WTC11 (cell line): Measurements from ENCODE around the gene NKX6-2. TPM values are rescaled to one million over a fixed set of nuclear protein-coding genes. Genes with fewer than 3 reads are reported as not detected.
A peak's percentile ranks its signal among the peaks of the same experiment; 100 is the strongest.

Experiments used
- ATAC-seq: fragments of 200-7000 bp; cut with Tn5 transposase; 2 replicates; pipeline ENCODE4 v1.10.0; 2021; ENCODE audit warnings: mild to moderate bottlenecking, moderate library complexity
- CTCF ChIA-PET: fragments of 300-600 bp; sonication (Branson Sonifier 250); formaldehyde crosslinking; loops from one replicate; lab custom pipeline; 2021; ENCODE audit warnings: antibody characterized with exemption; lab: Charles Lee
- POLR2A ChIA-PET: fragments of 350-600 bp; sonication (Branson Sonifier 250); formaldehyde crosslinking; loops from one replicate; lab custom pipeline; 2021; ENCODE audit warnings: antibody characterized with exemption; lab: Charles Lee
- DNase-seq: peaks from one replicate; pipeline ENCODE4 v3.0.0; 2021; ENCODE audit warnings: low spot score
- H3K27ac Mint-ChIP-seq: 2 replicates; pipeline ENCODE4 v1.8.0; 2021; ENCODE audit warnings: mixed read lengths
- H3K27me3 Mint-ChIP-seq: 2 replicates; pipeline ENCODE4 v1.8.0; 2021; ENCODE audit warnings: low read depth, mild to moderate bottlenecking, moderate library complexity, mixed read lengths
- H3K36me3 Mint-ChIP-seq: 2 replicates; pipeline ENCODE4 v1.8.0; 2021; ENCODE audit warnings: mixed read lengths
- H3K4me1 Mint-ChIP-seq: 2 replicates; pipeline ENCODE4 v1.8.0; 2022; ENCODE audit warnings: mixed read lengths
- H3K4me3 Mint-ChIP-seq: 2 replicates; pipeline ENCODE4 v1.8.0; 2021; ENCODE audit warnings: mild to moderate bottlenecking, moderate library complexity, mixed read lengths
- H3K9me3 Mint-ChIP-seq: 2 replicates; pipeline ENCODE4 v1.8.0; 2021; ENCODE audit warnings: mixed read lengths
- CREM ChIP-seq: sonication (generic); formaldehyde crosslinking; IDR thresholded peaks from 2 replicates; pipeline ENCODE4 v1.8.1; 2022; ENCODE audit warnings: mild to moderate bottlenecking, missing genetic modification reagents, moderate library complexity
- EMX1 ChIP-seq: fragments of 250-450 bp; sonication (Bioruptor Pico); IDR thresholded peaks from 2 replicates; pipeline ENCODE4 v1.8.0; 2021; ENCODE audit warnings: mild to moderate bottlenecking
- FOXK1 ChIP-seq: sonication (generic); formaldehyde crosslinking; IDR thresholded peaks from 2 replicates; pipeline ENCODE4 v1.8.0; 2022; ENCODE audit warnings: mild to moderate bottlenecking, moderate library complexity, missing genetic modification reagents
- FOXP1 ChIP-seq: sonication (generic); formaldehyde crosslinking; IDR thresholded peaks from 2 replicates; pipeline ENCODE4 v1.8.0; 2022; ENCODE audit warnings: missing genetic modification reagents, mild to moderate bottlenecking, moderate library complexity, borderline replicate concordance
- GRHL2 ChIP-seq: fragments of 250-450 bp; sonication (Bioruptor Pico); IDR thresholded peaks from 2 replicates; pipeline ENCODE4 v1.8.0; 2022; ENCODE audit warnings: mild to moderate bottlenecking, moderate library complexity; ENCODE audit not compliant: insufficient replicate concordance, severe bottlenecking
- JAZF1 ChIP-seq: fragments of 250-450 bp; sonication (Bioruptor Pico); IDR thresholded peaks from 2 replicates; pipeline ENCODE4 v1.9.0; 2021; ENCODE audit warnings: moderate library complexity, mild to moderate bottlenecking, inconsistent platforms
- KAT7 ChIP-seq: sonication (generic); formaldehyde crosslinking; IDR thresholded peaks from 2 replicates; pipeline ENCODE4 v1.8.1; 2023; ENCODE audit warnings: missing genetic modification reagents, mild to moderate bottlenecking, borderline replicate concordance
- MYBL2 ChIP-seq: sonication (generic); formaldehyde crosslinking; IDR thresholded peaks from 2 replicates; pipeline ENCODE4 v1.8.1; 2023; ENCODE audit warnings: mild to moderate bottlenecking, moderate library complexity, missing genetic modification reagents
- NFYB ChIP-seq: sonication (generic); formaldehyde crosslinking; conservative IDR thresholded peaks from 2 replicates; pipeline ENCODE4 v1.8.0; 2022; ENCODE audit warnings: low read depth, missing genetic modification reagents
- NR3C1 ChIP-seq: sonication (generic); formaldehyde crosslinking; conservative IDR thresholded peaks from 2 replicates; pipeline ENCODE4 v1.8.1; 2023; ENCODE audit warnings: low read depth, mild to moderate bottlenecking, missing genetic modification reagents
- RORB ChIP-seq: fragments of 250-450 bp; sonication (Bioruptor Pico); IDR thresholded peaks from 2 replicates; pipeline ENCODE4 v1.9.0; 2021; ENCODE audit warnings: mild to moderate bottlenecking
- TEAD4 ChIP-seq: sonication (generic); formaldehyde crosslinking; IDR thresholded peaks from 2 replicates; pipeline ENCODE4 v1.8.0; 2022; ENCODE audit warnings: mild to moderate bottlenecking, missing genetic modification reagents
- TP53 ChIP-seq: sonication (generic); formaldehyde crosslinking; IDR thresholded peaks from 2 replicates; pipeline ENCODE4 v1.8.1; 2023; ENCODE audit warnings: mild to moderate bottlenecking, missing genetic modification reagents
- ZNF121 ChIP-seq: sonication (generic); formaldehyde crosslinking; IDR thresholded peaks from 2 replicates; pipeline ENCODE4 v1.8.0; 2023; ENCODE audit warnings: missing genetic modification reagents
- ZNF232 ChIP-seq: sonication (generic); formaldehyde crosslinking; IDR thresholded peaks from 2 replicates; pipeline ENCODE4 v1.8.0; 2022; ENCODE audit warnings: mild to moderate bottlenecking, missing genetic modification reagents
- ZNF423 ChIP-seq: fragments of 250-450 bp; sonication (Bioruptor Pico); IDR thresholded peaks from 2 replicates; pipeline ENCODE4 v2.1.2; 2022; ENCODE audit warnings: mild to moderate bottlenecking, moderate library complexity
- total RNA-seq: library from RNA; stranded (reverse); gene quantifications from 3 replicates; pipeline ENCODE4 v1.2.3, GENCODE V29; 2021
- TF ChIP-seq, protein P1 (sequence below): sonication (generic); formaldehyde crosslinking; IDR thresholded peaks from 2 replicates; pipeline ENCODE4 v1.8.1; 2023; ENCODE audit warnings: mild to moderate bottlenecking, missing genetic modification reagents, moderate library complexity
- TF ChIP-seq, protein P2 (sequence below): sonication (generic); formaldehyde crosslinking; IDR thresholded peaks from 2 replicates; pipeline ENCODE4 v1.8.1; 2023; ENCODE audit warnings: mild to moderate bottlenecking, moderate library complexity, missing genetic modification reagents
- TF ChIP-seq, protein P3 (sequence below): fragments of 200-600 bp; IDR thresholded peaks from 2 replicates; pipeline ENCODE4 v1.8.0; 2022; ENCODE audit warnings: antibody characterized with exemption
- TF ChIP-seq, protein P4 (sequence below): sonication (generic); formaldehyde crosslinking; IDR thresholded peaks from 2 replicates; pipeline ENCODE4 v1.8.0; 2022; ENCODE audit warnings: mild to moderate bottlenecking, missing genetic modification reagents
- TF ChIP-seq, protein P5 (sequence below): sonication (generic); formaldehyde crosslinking; IDR thresholded peaks from 2 replicates; pipeline ENCODE4 v1.8.0; 2023; ENCODE audit warnings: missing genetic modification reagents
- TF ChIP-seq, protein P6 (sequence below): sonication (generic); formaldehyde crosslinking; IDR thresholded peaks from 2 replicates; pipeline ENCODE4 v1.8.1; 2022; ENCODE audit warnings: missing genetic modification reagents, borderline replicate concordance
- TF ChIP-seq, protein P7 (sequence below): sonication (generic); formaldehyde crosslinking; IDR thresholded peaks from 2 replicates; pipeline ENCODE4 v1.8.0; 2022; ENCODE audit warnings: missing genetic modification reagents
- TF ChIP-seq, protein P8 (sequence below): sonication (generic); formaldehyde crosslinking; conservative IDR thresholded peaks from 2 replicates; pipeline ENCODE4 v1.8.1; 2022; ENCODE audit warnings: mild to moderate bottlenecking, missing genetic modification reagents

Gene NKX6-2
- total RNA-seq, 1 experiment from 2014 or later = 0.15 TPM

DNA sequence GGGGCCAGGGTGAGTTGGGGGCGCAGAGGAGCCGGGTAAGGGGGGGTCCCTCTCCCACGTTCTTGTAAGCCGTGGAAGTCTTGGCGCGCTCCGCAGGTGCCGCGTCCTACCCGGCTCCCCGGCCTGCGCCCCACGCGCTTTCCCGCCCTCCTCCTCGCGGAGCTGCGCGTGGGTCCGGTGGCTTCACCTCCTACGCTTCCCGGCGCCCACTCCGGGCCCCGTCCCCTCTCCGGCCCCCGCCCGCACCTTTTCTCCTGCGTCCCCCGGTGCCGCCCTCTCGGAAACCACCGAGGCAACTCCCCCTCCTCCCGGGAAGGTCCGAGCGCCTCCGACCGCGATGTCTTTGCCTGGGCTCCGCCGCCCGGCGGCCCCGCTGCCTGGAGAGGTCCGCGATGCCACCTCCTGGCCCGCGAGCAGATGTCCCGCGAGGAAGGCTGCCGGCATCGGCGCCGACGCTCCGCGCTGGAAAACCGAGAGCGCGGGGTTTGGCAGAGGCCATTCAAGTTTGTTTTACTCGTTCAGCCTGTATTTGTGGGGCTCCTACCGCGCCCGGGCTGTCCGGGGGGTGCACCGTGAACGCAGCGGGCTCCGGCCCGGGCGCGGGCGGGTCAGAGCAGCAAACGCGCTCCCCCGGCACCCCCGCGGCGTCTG, 2.4 kb upstream of the NKX6-2 start:
- TF ChIP-seq ZNF423 = peak; percentile 49; the same call in 1 of the 2 replicates
- TF ChIP-seq, protein P1, sequence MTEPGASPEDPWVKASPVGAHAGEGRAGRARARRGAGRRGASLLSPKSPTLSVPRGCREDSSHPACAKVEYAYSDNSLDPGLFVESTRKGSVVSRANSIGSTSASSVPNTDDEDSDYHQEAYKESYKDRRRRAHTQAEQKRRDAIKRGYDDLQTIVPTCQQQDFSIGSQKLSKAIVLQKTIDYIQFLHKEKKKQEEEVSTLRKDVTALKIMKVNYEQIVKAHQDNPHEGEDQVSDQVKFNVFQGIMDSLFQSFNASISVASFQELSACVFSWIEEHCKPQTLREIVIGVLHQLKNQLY (CRISPR knock-in tag) = no peak
- TF ChIP-seq, protein P2, sequence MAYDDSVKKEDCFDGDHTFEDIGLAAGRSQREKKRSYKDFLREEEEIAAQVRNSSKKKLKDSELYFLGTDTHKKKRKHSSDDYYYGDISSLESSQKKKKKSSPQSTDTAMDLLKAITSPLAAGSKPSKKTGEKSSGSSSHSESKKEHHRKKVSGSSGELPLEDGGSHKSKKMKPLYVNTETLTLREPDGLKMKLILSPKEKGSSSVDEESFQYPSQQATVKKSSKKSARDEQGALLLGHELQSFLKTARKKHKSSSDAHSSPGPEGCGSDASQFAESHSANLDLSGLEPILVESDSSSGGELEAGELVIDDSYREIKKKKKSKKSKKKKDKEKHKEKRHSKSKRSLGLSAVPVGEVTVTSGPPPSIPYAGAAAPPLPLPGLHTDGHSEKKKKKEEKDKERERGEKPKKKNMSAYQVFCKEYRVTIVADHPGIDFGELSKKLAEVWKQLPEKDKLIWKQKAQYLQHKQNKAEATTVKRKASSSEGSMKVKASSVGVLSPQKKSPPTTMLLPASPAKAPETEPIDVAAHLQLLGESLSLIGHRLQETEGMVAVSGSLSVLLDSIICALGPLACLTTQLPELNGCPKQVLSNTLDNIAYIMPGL (CRISPR knock-in tag) = 0 out of 2 replicates have a peak, but pooled peaks have one; percentile 25
- 0 out of 2 replicates have a peak, but pooled peaks have one; percentile 38 for TF ChIP-seq KAT7 (CRISPR knock-in tag)
- TF ChIP-seq ZNF232 (CRISPR knock-in tag) = no peak
- TF ChIP-seq, all 79 proteins: peak for 3
- peaks cover 4% of the 10 kb centered on the region for H3K4me1 Mint-ChIP-seq
- ATAC-seq (peak; percentile 14), DNase-seq (peak; percentile 63)
- peak overlapping the region; percentile 47 for H3K4me3 Mint-ChIP-seq
- no peaks in the 10 kb centered on the region for H3K36me3 Mint-ChIP-seq
- ChIA-PET POLR2A (no interaction called here), CTCF (no interaction called here)
- H3K9me3 Mint-ChIP-seq = no peaks in the 10 kb centered on the region
- H3K27ac Mint-ChIP-seq = no peak overlapping the region
- H3K27me3 Mint-ChIP-seq = peaks cover 70% of the 10 kb centered on the region

DNA sequence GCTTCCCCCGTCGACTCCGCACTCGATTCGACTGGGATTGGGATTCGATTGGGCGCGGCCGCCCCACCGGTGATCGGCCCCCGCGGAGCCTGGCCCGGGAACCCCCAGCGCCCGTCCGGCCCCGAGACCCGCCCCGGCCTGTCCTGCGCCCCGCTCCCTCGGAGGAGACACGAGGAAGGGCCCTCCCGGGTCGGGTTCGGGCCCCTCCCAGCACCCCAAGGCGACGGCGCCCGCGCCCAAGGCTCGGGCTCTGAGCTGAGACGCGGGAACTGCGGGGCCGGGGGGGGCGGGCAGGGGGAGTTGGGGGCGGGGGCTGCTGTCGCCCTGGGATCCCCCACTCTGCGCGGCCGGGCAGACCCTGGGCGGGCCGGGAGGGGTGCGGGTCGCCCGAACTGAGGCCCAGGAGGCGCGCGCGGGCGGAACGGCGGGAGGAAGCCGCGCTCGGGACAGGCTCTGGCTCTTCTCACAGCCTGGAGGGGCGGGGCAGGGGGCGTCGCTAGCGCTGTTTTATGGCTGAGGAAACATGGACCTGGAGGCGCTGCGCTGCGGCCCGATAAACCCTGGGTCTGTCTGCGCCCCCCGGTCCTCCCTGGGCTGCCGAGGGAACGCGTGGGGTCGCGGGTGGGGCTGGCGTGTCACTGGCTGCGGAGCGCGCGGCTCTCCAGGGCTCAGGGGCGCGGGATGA, 1.7 kb upstream of the NKX6-2 start:
- POLR2A ChIA-PET = no interaction called here
- TF ChIP-seq, protein P3, sequence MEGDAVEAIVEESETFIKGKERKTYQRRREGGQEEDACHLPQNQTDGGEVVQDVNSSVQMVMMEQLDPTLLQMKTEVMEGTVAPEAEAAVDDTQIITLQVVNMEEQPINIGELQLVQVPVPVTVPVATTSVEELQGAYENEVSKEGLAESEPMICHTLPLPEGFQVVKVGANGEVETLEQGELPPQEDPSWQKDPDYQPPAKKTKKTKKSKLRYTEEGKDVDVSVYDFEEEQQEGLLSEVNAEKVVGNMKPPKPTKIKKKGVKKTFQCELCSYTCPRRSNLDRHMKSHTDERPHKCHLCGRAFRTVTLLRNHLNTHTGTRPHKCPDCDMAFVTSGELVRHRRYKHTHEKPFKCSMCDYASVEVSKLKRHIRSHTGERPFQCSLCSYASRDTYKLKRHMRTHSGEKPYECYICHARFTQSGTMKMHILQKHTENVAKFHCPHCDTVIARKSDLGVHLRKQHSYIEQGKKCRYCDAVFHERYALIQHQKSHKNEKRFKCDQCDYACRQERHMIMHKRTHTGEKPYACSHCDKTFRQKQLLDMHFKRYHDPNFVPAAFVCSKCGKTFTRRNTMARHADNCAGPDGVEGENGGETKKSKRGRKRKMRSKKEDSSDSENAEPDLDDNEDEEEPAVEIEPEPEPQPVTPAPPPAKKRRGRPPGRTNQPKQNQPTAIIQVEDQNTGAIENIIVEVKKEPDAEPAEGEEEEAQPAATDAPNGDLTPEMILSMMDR = no peak
- TF ChIP-seq TEAD4 = no peak
- TF ChIP-seq, protein P4, sequence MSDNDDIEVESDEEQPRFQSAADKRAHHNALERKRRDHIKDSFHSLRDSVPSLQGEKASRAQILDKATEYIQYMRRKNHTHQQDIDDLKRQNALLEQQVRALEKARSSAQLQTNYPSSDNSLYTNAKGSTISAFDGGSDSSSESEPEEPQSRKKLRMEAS (CRISPR knock-in tag) = no peak
- TF ChIP-seq, protein P5, sequence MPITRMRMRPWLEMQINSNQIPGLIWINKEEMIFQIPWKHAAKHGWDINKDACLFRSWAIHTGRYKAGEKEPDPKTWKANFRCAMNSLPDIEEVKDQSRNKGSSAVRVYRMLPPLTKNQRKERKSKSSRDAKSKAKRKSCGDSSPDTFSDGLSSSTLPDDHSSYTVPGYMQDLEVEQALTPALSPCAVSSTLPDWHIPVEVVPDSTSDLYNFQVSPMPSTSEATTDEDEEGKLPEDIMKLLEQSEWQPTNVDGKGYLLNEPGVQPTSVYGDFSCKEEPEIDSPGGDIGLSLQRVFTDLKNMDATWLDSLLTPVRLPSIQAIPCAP (CRISPR knock-in tag) = no peak
- TF ChIP-seq, protein P6, sequence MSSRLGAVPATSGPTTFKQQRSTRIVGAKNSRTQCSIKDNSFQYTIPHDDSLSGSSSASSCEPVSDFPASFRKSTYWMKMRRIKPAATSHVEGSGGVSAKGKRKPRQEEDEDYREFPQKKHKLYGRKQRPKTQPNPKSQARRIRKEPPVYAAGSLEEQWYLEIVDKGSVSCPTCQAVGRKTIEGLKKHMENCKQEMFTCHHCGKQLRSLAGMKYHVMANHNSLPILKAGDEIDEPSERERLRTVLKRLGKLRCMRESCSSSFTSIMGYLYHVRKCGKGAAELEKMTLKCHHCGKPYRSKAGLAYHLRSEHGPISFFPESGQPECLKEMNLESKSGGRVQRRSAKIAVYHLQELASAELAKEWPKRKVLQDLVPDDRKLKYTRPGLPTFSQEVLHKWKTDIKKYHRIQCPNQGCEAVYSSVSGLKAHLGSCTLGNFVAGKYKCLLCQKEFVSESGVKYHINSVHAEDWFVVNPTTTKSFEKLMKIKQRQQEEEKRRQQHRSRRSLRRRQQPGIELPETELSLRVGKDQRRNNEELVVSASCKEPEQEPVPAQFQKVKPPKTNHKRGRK (CRISPR knock-in tag) = no peak
- no peak for TF ChIP-seq TP53 (CRISPR knock-in tag)
- no peak for TF ChIP-seq NR3C1 (CRISPR knock-in tag)
- TF ChIP-seq ZNF121 (CRISPR knock-in tag) = no peak
- no peak for TF ChIP-seq NFYB (CRISPR knock-in tag)
- TF ChIP-seq FOXK1 = no peak
- TF ChIP-seq, protein P7, sequence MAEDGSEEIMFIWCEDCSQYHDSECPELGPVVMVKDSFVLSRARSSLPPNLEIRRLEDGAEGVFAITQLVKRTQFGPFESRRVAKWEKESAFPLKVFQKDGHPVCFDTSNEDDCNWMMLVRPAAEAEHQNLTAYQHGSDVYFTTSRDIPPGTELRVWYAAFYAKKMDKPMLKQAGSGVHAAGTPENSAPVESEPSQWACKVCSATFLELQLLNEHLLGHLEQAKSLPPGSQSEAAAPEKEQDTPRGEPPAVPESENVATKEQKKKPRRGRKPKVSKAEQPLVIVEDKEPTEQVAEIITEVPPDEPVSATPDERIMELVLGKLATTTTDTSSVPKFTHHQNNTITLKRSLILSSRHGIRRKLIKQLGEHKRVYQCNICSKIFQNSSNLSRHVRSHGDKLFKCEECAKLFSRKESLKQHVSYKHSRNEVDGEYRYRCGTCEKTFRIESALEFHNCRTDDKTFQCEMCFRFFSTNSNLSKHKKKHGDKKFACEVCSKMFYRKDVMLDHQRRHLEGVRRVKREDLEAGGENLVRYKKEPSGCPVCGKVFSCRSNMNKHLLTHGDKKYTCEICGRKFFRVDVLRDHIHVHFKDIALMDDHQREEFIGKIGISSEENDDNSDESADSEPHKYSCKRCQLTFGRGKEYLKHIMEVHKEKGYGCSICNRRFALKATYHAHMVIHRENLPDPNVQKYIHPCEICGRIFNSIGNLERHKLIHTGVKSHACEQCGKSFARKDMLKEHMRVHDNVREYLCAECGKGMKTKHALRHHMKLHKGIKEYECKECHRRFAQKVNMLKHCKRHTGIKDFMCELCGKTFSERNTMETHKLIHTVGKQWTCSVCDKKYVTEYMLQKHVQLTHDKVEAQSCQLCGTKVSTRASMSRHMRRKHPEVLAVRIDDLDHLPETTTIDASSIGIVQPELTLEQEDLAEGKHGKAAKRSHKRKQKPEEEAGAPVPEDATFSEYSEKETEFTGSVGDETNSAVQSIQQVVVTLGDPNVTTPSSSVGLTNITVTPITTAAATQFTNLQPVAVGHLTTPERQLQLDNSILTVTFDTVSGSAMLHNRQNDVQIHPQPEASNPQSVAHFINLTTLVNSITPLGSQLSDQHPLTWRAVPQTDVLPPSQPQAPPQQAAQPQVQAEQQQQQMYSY (CRISPR knock-in tag) = no peak
- no peak for TF ChIP-seq FOXP1 (CRISPR knock-in tag)
- TF ChIP-seq, protein P8, sequence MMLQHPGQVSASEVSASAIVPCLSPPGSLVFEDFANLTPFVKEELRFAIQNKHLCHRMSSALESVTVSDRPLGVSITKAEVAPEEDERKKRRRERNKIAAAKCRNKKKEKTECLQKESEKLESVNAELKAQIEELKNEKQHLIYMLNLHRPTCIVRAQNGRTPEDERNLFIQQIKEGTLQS (CRISPR knock-in tag) = no peak
- no peak for TF ChIP-seq RORB (CRISPR knock-in tag)
- no peak for TF ChIP-seq JAZF1 (CRISPR knock-in tag)
- no peak for TF ChIP-seq CREM (CRISPR knock-in tag)
- no peak for TF ChIP-seq GRHL2 (CRISPR knock-in tag)
- TF ChIP-seq EMX1 (CRISPR knock-in tag) = no peak
- no peak for TF ChIP-seq MYBL2 (CRISPR knock-in tag)
- TF ChIP-seq, all 79 proteins: peak for 0
- no peaks in the 10 kb centered on the region for H3K9me3 Mint-ChIP-seq
- peak overlapping the region; percentile 35 for H3K4me3 Mint-ChIP-seq
- peaks cover 72% of the 10 kb centered on the region for H3K27me3 Mint-ChIP-seq
- no peak overlapping the region for H3K27ac Mint-ChIP-seq
- CTCF ChIA-PET = no interaction called here
- ATAC-seq = peak; percentile 47
- peak; percentile 73 for DNase-seq
- no peaks in the 10 kb centered on the region for H3K36me3 Mint-ChIP-seq
- peaks cover 11% of the 10 kb centered on the region for H3K4me1 Mint-ChIP-seq
